Right kidney (tissue), 1 donor: ENCODE data around the gene UTP25.

Source experiments
- DNase-seq: peaks from one replicate; pipeline ENCODE4 v3.0.0-alpha.2; 2016

The UTP25 gene

GRCh38 chr1:209839875-209840546 is 12.2 kb downstream of the UTP25 start:
- no peak for DNase-seq

DNA sequence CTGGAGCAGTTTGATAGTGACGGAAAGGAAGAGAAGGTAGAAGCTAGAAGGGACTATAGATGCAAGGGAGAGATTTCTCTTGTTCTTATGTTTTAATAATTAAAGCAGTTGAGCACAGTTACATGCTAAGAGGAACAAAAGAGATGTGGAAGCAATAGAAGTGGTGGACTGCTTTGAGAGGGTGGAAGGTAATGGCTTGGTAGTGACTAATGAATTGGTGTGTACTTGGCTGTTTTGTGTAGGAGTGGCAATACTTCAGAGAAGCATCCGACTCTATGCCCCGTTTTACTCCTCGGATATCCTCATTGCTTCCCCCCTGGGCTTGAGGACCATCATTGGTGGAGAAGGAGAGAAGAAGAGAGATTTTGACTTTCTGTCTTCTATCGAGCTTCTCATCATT is 12.8 kb downstream of the UTP25 start:
- no peak for DNase-seq

- DNase-seq: no peak
Measured at GRCh38 chr1:209844695-209845407, 17.1 kb downstream of the UTP25 start.

DNA sequence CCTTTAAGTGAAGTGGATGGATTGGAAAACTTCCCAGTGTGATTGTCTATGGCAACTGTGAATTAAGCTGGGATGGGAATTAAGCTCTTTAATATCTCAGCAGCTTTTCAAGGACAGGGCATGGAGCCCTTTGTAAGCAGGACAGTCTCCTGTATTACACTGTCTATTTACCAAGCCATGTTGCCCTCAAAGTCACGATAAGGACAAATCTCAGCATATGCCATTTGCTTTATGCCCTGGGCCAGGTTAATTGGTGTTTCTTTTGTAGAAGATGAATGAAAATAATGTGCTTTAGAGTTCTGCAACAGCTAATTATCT is 17.6 kb downstream of the UTP25 start:
- DNase-seq: no peak

GRCh38 chr1:209849388-209849787 is 21.6 kb downstream of the UTP25 start:
- DNase-seq: no peak

DNA sequence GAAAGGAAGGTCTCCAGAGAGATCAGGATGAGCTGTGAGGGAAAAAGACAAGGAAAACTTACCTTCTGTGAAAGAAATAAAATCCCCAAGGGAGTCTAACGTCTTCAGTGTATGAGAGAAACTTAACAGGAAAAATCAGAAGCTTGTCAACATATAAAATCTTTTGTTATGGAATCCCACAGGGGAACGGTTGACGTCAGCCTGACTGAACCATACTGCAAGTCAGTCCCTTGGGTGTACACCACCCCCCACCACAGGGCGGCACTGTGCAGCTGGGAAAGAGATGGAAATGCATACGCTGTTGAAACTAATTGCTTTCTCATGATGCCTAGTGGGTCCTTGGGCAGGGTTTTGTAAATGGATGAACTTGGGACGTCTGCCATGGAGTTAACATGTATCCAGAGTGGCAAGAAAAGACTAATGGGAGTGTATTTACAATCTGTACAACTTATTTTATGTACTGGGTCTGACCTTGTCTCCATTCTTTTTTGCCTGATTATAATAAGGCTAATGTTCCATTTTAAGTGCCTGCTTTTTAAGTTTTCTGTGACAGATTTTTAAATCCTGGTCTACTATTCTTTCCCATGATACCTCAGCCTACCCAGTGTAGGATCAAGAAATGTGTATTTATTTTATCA is 22.7 kb downstream of the UTP25 start:
- no peak for DNase-seq

DNA sequence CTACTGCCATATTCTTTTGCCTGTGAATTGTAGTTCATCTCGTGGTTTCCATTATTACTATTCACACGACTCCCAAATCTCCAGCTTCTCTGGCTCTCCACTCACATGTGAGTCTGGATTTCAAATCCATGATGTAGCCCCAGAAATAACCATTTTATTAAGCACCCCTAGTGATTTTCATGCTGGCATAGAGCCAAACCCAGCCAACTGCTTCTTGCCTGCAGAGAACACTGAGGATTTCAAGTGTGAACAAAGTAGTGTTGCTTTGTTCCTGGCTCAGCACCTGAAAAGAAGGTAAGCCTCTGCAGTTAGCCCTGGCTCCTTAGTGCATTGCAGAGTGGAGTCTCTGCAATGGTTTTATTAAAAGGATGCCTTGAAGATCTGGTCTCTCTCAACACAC is 25.9 kb downstream of the UTP25 start:
- DNase-seq: no peak

DNA sequence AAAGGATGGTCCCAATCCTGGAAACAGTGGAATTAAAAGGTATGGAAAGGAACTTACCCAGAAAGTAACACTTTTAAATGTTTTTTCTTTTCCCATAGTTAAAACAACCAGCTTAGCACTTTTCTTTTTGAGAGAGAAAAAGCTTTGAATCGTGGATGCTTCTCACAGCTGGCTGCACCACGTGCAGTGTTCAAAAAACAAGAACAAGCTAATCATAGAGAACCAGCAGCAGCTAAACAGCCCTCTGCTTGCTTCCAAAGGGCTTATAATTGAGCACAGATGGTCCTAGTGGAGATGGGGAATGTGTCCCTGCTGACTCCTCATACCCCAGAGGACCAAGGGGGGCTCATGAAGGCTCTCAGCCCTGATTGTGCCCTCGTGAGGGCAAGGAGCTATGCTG is 26.4 kb downstream of the UTP25 start:
- no peak for DNase-seq

DNA sequence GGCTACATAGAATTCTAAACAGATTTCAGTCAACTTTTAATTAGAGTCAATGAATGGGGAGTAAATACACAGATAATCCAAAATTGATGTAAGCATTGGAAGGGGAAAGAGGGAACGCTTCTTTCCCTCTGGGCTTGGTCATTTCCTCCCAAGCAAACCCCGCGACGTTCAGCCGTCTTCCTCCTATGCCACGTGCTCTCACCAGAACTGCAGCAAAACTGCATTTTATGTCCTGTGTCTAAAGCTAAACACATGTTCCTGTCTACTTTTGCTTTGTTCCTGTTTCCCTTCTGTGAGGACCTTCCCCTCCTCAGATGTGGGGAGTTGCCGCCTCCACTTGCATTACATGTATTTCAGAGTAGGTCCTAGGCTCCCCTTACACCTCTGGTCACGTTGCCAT is 27.2 kb downstream of the UTP25 start:
- no peak for DNase-seq

- no peak for DNase-seq
Measured at GRCh38 chr1:209855623-209856022, 27.9 kb downstream of the UTP25 start.

GRCh38 chr1:209858561-209859103 is 30.9 kb downstream of the UTP25 start:
- DNase-seq: no peak

GRCh38 chr1:209860293-209860881 is 32.6 kb downstream of the UTP25 start:
- peak; percentile 12 for DNase-seq

DNA sequence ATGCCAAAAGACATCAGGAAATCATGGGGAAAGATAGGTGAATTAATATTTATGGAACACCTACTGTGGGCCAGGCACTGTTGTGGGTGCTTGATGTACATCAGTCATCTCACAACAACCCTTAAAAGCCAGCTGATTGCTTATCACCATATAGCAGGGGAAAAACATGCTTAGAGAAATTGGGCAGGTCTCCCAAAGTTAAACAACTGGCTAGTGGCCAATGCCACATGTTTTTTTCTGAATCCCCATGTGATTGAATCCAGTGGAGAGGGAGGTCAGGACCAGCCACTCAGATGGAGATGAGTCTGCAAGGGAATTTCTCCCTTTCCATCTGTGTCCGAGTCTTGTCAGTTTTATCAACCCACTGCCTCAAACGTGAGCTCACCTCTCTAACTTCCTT is 33.5 kb downstream of the UTP25 start:
- no peak for DNase-seq

GRCh38 chr1:209862391-209863356 is 34.9 kb downstream of the UTP25 start:
- no peak for DNase-seq

DNA sequence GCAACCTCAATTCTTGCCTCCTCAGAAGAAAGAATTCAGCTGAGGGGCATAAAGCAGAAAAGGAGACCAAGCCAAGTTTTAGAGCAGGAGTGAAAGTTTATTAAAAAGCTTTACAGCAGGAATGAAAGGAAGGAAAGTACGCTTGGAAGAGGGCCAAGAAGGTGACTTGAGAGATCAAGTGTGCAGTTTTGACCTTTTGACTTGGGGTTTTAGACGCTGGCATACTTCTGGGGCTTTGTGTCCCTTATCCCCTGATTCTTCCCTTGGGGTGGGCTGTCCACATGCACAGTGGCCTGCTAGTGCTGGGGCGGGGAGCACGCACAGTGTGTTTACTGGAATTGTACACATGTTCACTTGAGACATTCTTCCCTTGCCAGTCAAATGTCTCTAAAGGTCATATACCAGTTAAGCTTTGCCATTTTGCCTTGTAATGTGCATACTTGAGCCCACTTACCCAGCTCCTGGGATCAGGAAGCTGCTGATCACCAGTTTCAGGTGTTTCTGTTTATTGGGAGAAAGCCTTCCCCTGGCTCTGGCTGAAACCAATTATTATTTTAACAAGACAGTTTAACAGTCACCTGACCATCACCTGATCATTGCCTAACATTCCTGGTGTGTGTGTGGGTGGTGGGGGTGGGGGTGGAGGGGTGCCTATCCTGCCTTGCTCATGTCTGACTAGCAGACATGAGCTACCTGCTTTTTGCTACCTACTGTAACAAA is 36.2 kb downstream of the UTP25 start:
- DNase-seq: no peak

DNA sequence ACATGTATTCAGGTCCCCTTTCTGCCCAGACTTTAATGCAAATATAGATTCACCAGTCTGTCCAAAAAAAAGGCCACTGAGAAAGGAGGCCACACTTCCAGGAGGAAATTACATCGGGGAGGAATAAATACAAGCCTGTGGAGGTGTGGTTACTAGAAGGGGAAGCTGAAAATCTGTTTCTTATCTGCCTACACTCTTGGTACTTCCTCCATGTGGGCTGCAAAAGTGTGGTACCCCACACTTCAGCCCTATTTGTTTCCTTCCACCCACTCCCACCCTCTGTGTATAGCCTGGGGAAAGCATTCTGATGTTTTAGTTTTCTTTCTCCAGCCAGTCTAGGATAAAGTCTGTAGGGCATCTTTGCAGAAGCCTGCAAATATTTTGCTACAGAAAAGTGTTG is 38.4 kb downstream of the UTP25 start:
- DNase-seq: no peak

- DNase-seq: no peak
Measured at GRCh38 chr1:209869291-209870149, 41.7 kb downstream of the UTP25 start.

DNA sequence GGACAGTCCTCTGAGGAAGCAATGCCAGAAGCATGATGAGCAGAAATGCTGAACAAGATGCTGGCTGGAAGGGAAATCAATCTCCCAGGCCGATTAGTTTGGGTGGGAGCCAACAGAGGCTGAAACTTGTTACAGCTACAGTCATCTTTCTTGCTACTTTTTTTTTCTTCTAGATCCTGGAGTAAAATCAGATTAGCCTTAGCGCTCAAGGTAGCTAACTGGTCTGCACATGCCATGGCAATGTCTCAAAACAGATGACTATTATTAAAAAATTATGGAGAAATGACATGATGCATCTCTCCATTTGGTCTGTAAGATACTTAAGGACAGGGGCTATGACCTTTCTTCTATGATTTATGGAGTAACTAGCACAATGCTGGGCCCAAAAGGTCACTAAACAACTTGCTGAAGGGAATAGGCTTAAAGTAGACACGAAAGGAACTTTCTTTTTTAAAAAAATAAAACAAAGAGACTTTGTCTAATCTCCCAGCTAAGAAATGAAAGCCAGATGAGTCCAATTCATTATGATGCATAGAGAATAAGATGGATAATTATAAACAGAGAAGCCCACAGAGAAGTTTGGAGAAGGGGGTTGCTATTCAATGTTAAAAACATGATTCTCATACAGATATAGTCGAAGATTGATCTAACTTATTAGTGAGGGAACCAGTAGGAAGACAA is 42.5 kb downstream of the UTP25 start:
- no peak for DNase-seq

DNA sequence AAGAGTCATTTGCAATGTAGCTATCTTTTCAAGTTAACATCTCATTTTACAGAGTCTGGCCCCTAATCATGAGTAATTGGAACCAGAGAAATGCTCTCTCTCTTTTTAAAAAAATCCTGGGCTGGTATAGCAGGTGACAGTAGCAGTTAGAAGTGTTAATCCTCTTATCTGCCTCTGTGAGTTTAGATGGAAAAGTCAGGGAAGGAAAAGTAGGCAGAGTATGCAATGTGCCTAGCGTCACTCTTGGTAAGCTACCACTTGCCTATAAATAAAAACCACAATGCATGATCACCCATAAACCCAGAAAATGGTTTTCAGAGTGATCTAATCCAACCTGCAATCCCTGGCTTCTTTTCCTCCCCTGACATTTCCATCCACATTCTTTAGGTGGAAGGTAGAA is 43.2 kb downstream of the UTP25 start:
- no peak for DNase-seq

DNA sequence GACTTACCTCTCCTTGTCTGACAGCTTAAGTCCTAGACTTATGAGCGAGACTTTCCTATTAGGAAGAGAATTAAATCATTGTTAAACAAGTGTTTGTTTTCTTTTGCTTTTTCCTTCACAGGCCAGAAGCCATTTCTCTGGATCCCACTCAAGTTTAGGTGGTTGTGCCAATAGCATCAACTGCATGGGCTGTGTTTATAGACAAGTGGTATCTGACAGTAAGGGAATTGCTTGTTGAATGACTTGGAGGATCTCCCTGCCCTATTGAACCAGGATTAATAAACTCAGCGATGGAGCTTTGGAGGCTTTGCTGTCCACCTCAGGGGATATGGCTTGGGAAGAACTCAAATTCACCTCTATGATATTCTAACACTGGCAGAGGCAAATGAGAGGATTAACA is 43.7 kb downstream of the UTP25 start:
- no peak for DNase-seq
